GM23338 (cell line): ENCODE measurements around the gene SLC26A1. TPM values are rescaled to one million over a fixed set of nuclear protein-coding genes. Genes with fewer than 3 reads are reported as not detected.
A peak's percentile ranks its signal among the peaks of the same experiment; 100 is the strongest.

Source experiments
- ATAC-seq: fragments of 200-7000 bp; cut with Tn5 transposase; 3 replicates; pipeline ENCODE4 v1.9.1; 2020
- DNase-seq: peaks from one replicate; pipeline ENCODE4 v3.0.0-alpha.2; 2015; ENCODE audit warnings: low spot score
- H2AFZ ChIP-seq: fragments of 200-600 bp; sonication (generic); 2 replicates; pipeline ENCODE4 v1.8.0; 2016; ENCODE audit warnings: antibody characterized with exemption, mild to moderate bottlenecking, moderate library complexity
- H3F3A ChIP-seq: fragments of 200-600 bp; sonication (generic); replicated peaks from 2 replicates; pipeline ENCODE4 v1.8.0; 2017; ENCODE audit warnings: antibody characterized with exemption, mixed run types, low read depth
- H3K27ac ChIP-seq: fragments of 200-600 bp; sonication (generic); 2 replicates; pipeline ENCODE4 v1.6.1; 2016; ENCODE audit warnings: low read depth
- H3K27me3 ChIP-seq: fragments of 200-600 bp; sonication (generic); 2 replicates; pipeline ENCODE4 v1.8.0; 2016; ENCODE audit warnings: mild to moderate bottlenecking, mixed run types, moderate library complexity; ENCODE audit not compliant: insufficient read depth
- H3K36me3 ChIP-seq: fragments of 200-600 bp; sonication (generic); 2 replicates; pipeline ENCODE4 v1.8.0; 2016; ENCODE audit warnings: mild to moderate bottlenecking; ENCODE audit not compliant: insufficient read depth
- H3K4me1 ChIP-seq: fragments of 200-600 bp; sonication (generic); 2 replicates; pipeline ENCODE4 v1.8.0; 2016; ENCODE audit warnings: mild to moderate bottlenecking, moderate library complexity; ENCODE audit not compliant: insufficient read depth
- H3K4me2 ChIP-seq: fragments of 200-600 bp; sonication (generic); 2 replicates; pipeline ENCODE4 v1.7.1; 2017; ENCODE audit warnings: mixed run types
- H3K4me3 ChIP-seq: fragments of 200-600 bp; sonication (generic); 2 replicates; pipeline ENCODE4 v1.6.1; 2016; ENCODE audit warnings: mixed run types
- H3K79me2 ChIP-seq: fragments of 200-600 bp; sonication (generic); replicated peaks from 2 replicates; pipeline ENCODE4 v1.8.0; 2017; ENCODE audit warnings: mild to moderate bottlenecking; ENCODE audit not compliant: insufficient read depth
- H3K9me2 ChIP-seq: fragments of 200-600 bp; sonication (generic); 2 replicates; pipeline ENCODE4 v1.8.0; 2017; ENCODE audit not compliant: insufficient read depth
- H4K20me1 ChIP-seq: fragments of 200-600 bp; sonication (generic); replicated peaks from 2 replicates; pipeline ENCODE4 v1.8.0; 2017; ENCODE audit warnings: mild to moderate bottlenecking; ENCODE audit not compliant: insufficient read depth
- H3K27ac Mint-ChIP-seq: 2 replicates; pipeline ENCODE4 v1.8.0; 2020; ENCODE audit warnings: inconsistent platforms, mild to moderate bottlenecking, moderate library complexity, mixed read lengths
- H3K27me3 Mint-ChIP-seq: 3 replicates; pipeline ENCODE4 v1.8.0; 2022; ENCODE audit warnings: low read depth, mild to moderate bottlenecking, moderate library complexity, mixed read lengths, inconsistent platforms; ENCODE audit not compliant: insufficient read depth, poor library complexity
- H3K36me3 Mint-ChIP-seq: 3 replicates; pipeline ENCODE4 v1.8.0; 2021; ENCODE audit warnings: low read depth, mild to moderate bottlenecking, inconsistent platforms, moderate library complexity, mixed read lengths
- H3K4me1 Mint-ChIP-seq: 3 replicates; pipeline ENCODE4 v1.8.0; 2020; ENCODE audit warnings: mild to moderate bottlenecking, inconsistent platforms, mixed read lengths
- H3K4me3 Mint-ChIP-seq: 3 replicates; pipeline ENCODE4 v1.8.0; 2021; ENCODE audit warnings: moderate library complexity, mild to moderate bottlenecking, inconsistent platforms, mixed read lengths
- H3K9me3 Mint-ChIP-seq: 3 replicates; pipeline ENCODE4 v1.8.0; 2020; ENCODE audit warnings: moderate library complexity, mild to moderate bottlenecking, inconsistent platforms, mixed read lengths
- CREB1 ChIP-seq: fragments of 250-450 bp; sonication (Bioruptor Pico); IDR thresholded peaks from 2 replicates; pipeline ENCODE4 v1.5.0; 2020; ENCODE audit warnings: low read depth, mild to moderate bottlenecking, moderate library complexity
- EZH2 ChIP-seq: fragments of 200-600 bp; sonication (generic); IDR thresholded peaks from one replicate; pipeline ENCODE4 v1.8.0; 2017; ENCODE audit warnings: antibody characterized with exemption, mild to moderate bottlenecking, low read depth; ENCODE audit not compliant: unreplicated experiment
- NANOG ChIP-seq: IDR thresholded peaks from 2 replicates; pipeline ENCODE4 v1.6.1; 2016; ENCODE audit warnings: antibody characterized with exemption, borderline replicate concordance
- ZNF331 ChIP-seq: fragments of 250-450 bp; sonication (Bioruptor Pico); IDR thresholded peaks from 2 replicates; pipeline ENCODE4 v1.5.0; 2020; ENCODE audit warnings: low read depth, mild to moderate bottlenecking, moderate library complexity
- polyA plus RNA-seq: library from polyadenylated mRNA; unstranded; fragments of >200 nt; fragmentation: Nextera tagmentation; extraction: Ambion mirVana; gene quantifications from 2 replicates; pipeline ENCODE4 v1.2.1, GENCODE V29; 2016
- total RNA-seq: library from RNA; depleted of rRNA; stranded (reverse); fragments of >200 nt; shearing (Covaris generic); gene quantifications from 2 replicates; pipeline ENCODE4 v1.2.3, GENCODE V29; 2014
- TF ChIP-seq, protein P1 (sequence below): IDR thresholded peaks from one replicate; pipeline ENCODE4 v1.6.1; 2018; ENCODE audit warnings: antibody characterized with exemption; ENCODE audit not compliant: unreplicated experiment
- TF ChIP-seq, protein P2 (sequence below), 2 experiments: fragments of 200-600 bp in 1 of 2; sonication (generic) in 1 of 2; conservative IDR thresholded peaks; 2 replicates each; pipeline versions ENCODE4 v1.5.1 to v1.6.1; 2016 to 2017; ENCODE audit warnings: antibody characterized with exemption in 2 of 2, low read depth in 2 of 2, mild to moderate bottlenecking in 2 of 2, moderate library complexity in 1 of 2

The SLC26A1 gene
- total and polyA plus RNA-seq, 2 experiments from 2014 or later = 0.10 to 0.27 TPM

DNA sequence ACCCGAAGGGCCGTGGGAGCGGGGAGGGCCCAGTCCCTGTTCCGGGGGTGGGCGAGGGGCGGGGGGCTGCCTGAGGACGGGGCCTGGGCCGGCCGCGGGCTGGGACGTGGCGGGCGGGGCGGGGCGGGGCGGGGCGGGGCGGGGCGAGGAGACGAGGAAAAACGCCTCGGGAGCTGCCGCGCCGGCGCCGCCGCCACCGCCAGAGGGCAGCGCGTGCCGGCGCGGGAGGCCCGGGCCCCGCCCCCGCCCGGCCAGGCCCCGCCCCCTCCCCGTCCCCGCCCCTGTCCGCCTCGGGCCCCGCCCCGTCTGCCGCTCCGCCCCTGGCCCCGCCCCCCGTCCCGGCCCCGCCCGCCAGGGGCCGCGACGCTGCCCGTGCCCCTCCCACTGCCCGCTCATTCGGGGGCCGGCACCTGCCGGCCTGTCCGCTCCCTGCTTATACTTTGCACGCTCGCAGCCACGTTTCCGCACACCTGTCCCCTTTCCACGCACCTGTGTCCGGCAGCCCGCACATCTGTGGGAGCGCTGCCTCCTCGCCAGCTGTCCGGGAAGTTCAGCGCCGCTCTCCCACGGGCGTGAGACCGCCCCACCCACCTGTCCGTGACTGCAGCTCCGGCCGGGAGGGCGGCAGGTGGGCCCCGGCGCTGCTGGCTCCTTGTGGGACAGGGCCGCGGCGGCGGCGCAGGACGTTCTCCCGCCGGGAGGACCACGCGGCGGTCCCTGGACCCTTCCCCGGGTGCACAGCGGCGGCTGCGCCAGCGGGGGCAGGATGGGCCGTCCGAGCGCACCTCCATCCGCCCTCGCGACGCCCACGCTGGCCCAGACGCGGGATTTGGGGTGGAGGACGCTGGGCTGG is 16.6 kb upstream of the SLC26A1 start (continued):
- TF ChIP-seq, protein P1, sequence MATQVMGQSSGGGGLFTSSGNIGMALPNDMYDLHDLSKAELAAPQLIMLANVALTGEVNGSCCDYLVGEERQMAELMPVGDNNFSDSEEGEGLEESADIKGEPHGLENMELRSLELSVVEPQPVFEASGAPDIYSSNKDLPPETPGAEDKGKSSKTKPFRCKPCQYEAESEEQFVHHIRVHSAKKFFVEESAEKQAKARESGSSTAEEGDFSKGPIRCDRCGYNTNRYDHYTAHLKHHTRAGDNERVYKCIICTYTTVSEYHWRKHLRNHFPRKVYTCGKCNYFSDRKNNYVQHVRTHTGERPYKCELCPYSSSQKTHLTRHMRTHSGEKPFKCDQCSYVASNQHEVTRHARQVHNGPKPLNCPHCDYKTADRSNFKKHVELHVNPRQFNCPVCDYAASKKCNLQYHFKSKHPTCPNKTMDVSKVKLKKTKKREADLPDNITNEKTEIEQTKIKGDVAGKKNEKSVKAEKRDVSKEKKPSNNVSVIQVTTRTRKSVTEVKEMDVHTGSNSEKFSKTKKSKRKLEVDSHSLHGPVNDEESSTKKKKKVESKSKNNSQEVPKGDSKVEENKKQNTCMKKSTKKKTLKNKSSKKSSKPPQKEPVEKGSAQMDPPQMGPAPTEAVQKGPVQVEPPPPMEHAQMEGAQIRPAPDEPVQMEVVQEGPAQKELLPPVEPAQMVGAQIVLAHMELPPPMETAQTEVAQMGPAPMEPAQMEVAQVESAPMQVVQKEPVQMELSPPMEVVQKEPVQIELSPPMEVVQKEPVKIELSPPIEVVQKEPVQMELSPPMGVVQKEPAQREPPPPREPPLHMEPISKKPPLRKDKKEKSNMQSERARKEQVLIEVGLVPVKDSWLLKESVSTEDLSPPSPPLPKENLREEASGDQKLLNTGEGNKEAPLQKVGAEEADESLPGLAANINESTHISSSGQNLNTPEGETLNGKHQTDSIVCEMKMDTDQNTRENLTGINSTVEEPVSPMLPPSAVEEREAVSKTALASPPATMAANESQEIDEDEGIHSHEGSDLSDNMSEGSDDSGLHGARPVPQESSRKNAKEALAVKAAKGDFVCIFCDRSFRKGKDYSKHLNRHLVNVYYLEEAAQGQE = no peak
- TF ChIP-seq CREB1 (CRISPR knock-in tag) = no peak
- TF ChIP-seq, protein P2, sequence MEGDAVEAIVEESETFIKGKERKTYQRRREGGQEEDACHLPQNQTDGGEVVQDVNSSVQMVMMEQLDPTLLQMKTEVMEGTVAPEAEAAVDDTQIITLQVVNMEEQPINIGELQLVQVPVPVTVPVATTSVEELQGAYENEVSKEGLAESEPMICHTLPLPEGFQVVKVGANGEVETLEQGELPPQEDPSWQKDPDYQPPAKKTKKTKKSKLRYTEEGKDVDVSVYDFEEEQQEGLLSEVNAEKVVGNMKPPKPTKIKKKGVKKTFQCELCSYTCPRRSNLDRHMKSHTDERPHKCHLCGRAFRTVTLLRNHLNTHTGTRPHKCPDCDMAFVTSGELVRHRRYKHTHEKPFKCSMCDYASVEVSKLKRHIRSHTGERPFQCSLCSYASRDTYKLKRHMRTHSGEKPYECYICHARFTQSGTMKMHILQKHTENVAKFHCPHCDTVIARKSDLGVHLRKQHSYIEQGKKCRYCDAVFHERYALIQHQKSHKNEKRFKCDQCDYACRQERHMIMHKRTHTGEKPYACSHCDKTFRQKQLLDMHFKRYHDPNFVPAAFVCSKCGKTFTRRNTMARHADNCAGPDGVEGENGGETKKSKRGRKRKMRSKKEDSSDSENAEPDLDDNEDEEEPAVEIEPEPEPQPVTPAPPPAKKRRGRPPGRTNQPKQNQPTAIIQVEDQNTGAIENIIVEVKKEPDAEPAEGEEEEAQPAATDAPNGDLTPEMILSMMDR (conservative IDR thresholded peaks at IDR 0.05; ENCODE audit: low read depth in 2 of 2) = peak in 1 of 2 experiments; percentile 27; a peak in 1 of 4 replicates

DNA sequence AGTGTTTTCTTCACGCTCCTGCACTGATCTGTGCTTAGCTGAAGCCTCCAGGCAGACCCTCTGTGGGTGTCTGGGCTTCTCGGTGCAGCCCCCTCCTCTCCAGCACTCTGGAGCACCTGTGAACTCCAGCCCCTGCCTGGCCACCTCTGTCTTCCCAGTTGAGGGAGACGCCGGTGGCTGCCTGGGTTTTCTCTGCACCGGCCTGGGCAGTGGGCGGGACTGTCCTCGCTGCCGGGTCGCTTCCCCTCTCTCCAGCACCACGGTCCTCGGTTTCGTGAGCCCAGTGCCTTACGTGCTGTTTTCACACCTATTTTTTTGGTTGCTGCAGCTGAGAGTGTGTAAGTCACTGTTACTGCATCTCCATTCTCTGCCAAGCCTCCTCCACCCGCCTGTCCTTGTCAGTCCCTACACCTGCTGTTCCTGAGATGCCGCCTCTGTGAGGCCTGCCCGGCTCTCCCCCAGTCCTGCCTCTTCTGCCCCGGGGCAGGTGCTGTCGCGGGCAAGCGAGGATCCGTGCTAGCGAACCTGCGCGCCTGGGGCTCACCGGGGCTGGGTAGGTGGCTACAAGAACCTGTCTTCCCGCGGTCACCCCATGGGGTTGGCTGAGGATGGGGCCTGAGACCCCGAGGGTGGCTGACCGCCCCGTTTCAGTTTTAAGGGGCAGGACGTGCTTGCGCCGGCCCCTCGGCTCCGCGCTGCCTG is 15.8 kb upstream of the SLC26A1 start:
- ATAC-seq (peak; percentile 16), DNase-seq (peak; percentile 58)
- Histone ChIP-seq H3K9me2 (no peaks in the 10 kb centered on the region), H3K4me2 (peak overlapping the region; percentile 88), H3K36me3 (no peaks in the 10 kb centered on the region), H3K79me2 (0 out of 2 replicates have a peak, but pooled peaks cover 1% of the 10 kb centered on the region), H3K4me1 (peaks cover 5% of the 10 kb centered on the region; the same call in 1 of the 2 replicates), H4K20me1 (peaks cover 2% of the 10 kb centered on the region; the same call in 1 of the 2 replicates), H3K27ac (no peak overlapping the region), H2AFZ (peak overlapping the region; percentile 84), H3K4me3 (peak overlapping the region; percentile 68), H3K27me3 (peaks cover 66% of the 10 kb centered on the region), H3F3A (0 out of 2 replicates have a peak, but pooled peaks cover 5% of the 10 kb centered on the region)
- H3K27me3 Mint-ChIP-seq = peaks cover 58% of the 10 kb centered on the region
- peaks cover 8% of the 10 kb centered on the region; the same call in 2 of the 3 replicates for H3K4me1 Mint-ChIP-seq
- TF ChIP-seq NANOG = no peak
- peak; percentile 34 for TF ChIP-seq EZH2
- no peak for TF ChIP-seq ZNF331 (CRISPR knock-in tag)
- peaks cover 7% of the 10 kb centered on the region; the same call in 2 of the 3 replicates for H3K9me3 Mint-ChIP-seq
- peak overlapping the region; percentile 67 for H3K4me3 Mint-ChIP-seq
- no peak overlapping the region for H3K27ac Mint-ChIP-seq
- H3K36me3 Mint-ChIP-seq = no peaks in the 10 kb centered on the region; the same call in 2 of the 3 replicates
